WTC11 (cell line): ENCODE measurements around the gene DLGAP4. TPM values are rescaled to one million over a fixed set of nuclear protein-coding genes. Genes with fewer than 3 reads are reported as not detected.

ENCODE experiments used
- ATAC-seq: fragments of 200-7000 bp; cut with Tn5 transposase; 2 replicates; pipeline ENCODE4 v1.10.0; 2021; ENCODE audit warnings: mild to moderate bottlenecking, moderate library complexity
- CTCF ChIA-PET: fragments of 300-600 bp; sonication (Branson Sonifier 250); formaldehyde crosslinking; loops from one replicate; lab custom pipeline; 2021; ENCODE audit warnings: antibody characterized with exemption; lab: Charles Lee
- POLR2A ChIA-PET: fragments of 350-600 bp; sonication (Branson Sonifier 250); formaldehyde crosslinking; loops from one replicate; lab custom pipeline; 2021; ENCODE audit warnings: antibody characterized with exemption; lab: Charles Lee
- DNase-seq: peaks from one replicate; pipeline ENCODE4 v3.0.0; 2021; ENCODE audit warnings: low spot score
- H3K27ac Mint-ChIP-seq: 2 replicates; pipeline ENCODE4 v1.8.0; 2021; ENCODE audit warnings: mixed read lengths
- H3K27me3 Mint-ChIP-seq: 2 replicates; pipeline ENCODE4 v1.8.0; 2021; ENCODE audit warnings: low read depth, mild to moderate bottlenecking, moderate library complexity, mixed read lengths
- H3K36me3 Mint-ChIP-seq: 2 replicates; pipeline ENCODE4 v1.8.0; 2021; ENCODE audit warnings: mixed read lengths
- H3K4me1 Mint-ChIP-seq: 2 replicates; pipeline ENCODE4 v1.8.0; 2022; ENCODE audit warnings: mixed read lengths
- H3K4me3 Mint-ChIP-seq: 2 replicates; pipeline ENCODE4 v1.8.0; 2021; ENCODE audit warnings: mild to moderate bottlenecking, moderate library complexity, mixed read lengths
- H3K9me3 Mint-ChIP-seq: 2 replicates; pipeline ENCODE4 v1.8.0; 2021; ENCODE audit warnings: mixed read lengths
- AR ChIP-seq: fragments of 250-450 bp; sonication (Bioruptor Pico); IDR thresholded peaks from 2 replicates; pipeline ENCODE4 v1.9.0; 2021; ENCODE audit warnings: mild to moderate bottlenecking
- ATF1 ChIP-seq: sonication (generic); formaldehyde crosslinking; IDR thresholded peaks from 2 replicates; pipeline ENCODE4 v1.8.1; 2023; ENCODE audit warnings: mild to moderate bottlenecking, moderate library complexity, missing genetic modification reagents
- EMX1 ChIP-seq: fragments of 250-450 bp; sonication (Bioruptor Pico); IDR thresholded peaks from 2 replicates; pipeline ENCODE4 v1.8.0; 2021; ENCODE audit warnings: mild to moderate bottlenecking
- FOXK1 ChIP-seq: sonication (generic); formaldehyde crosslinking; IDR thresholded peaks from 2 replicates; pipeline ENCODE4 v1.8.0; 2022; ENCODE audit warnings: mild to moderate bottlenecking, moderate library complexity, missing genetic modification reagents
- GRHL2 ChIP-seq: fragments of 250-450 bp; sonication (Bioruptor Pico); IDR thresholded peaks from 2 replicates; pipeline ENCODE4 v1.8.0; 2022; ENCODE audit warnings: mild to moderate bottlenecking, moderate library complexity; ENCODE audit not compliant: insufficient replicate concordance, severe bottlenecking
- JAZF1 ChIP-seq: fragments of 250-450 bp; sonication (Bioruptor Pico); IDR thresholded peaks from 2 replicates; pipeline ENCODE4 v1.9.0; 2021; ENCODE audit warnings: moderate library complexity, mild to moderate bottlenecking, inconsistent platforms
- JUN ChIP-seq: sonication (generic); formaldehyde crosslinking; IDR thresholded peaks from 2 replicates; pipeline ENCODE4 v1.8.0; 2023; ENCODE audit warnings: mild to moderate bottlenecking, missing genetic modification reagents
- KAT7 ChIP-seq: sonication (generic); formaldehyde crosslinking; IDR thresholded peaks from 2 replicates; pipeline ENCODE4 v1.8.1; 2023; ENCODE audit warnings: missing genetic modification reagents, mild to moderate bottlenecking, borderline replicate concordance
- MXD4 ChIP-seq: fragments of 250-450 bp; sonication (Bioruptor Pico); IDR thresholded peaks from 2 replicates; pipeline ENCODE4 v1.8.0; 2021; ENCODE audit warnings: mild to moderate bottlenecking, moderate library complexity, borderline replicate concordance
- PRDM15 ChIP-seq: sonication (generic); formaldehyde crosslinking; IDR thresholded peaks from 2 replicates; pipeline ENCODE4 v1.8.0; 2022; ENCODE audit warnings: missing genetic modification reagents
- RORB ChIP-seq: fragments of 250-450 bp; sonication (Bioruptor Pico); IDR thresholded peaks from 2 replicates; pipeline ENCODE4 v1.9.0; 2021; ENCODE audit warnings: mild to moderate bottlenecking
- TCF7 ChIP-seq: sonication (generic); formaldehyde crosslinking; IDR thresholded peaks from 2 replicates; pipeline ENCODE4 v1.8.0; 2022; ENCODE audit warnings: mild to moderate bottlenecking, low read depth, missing genetic modification reagents, moderate library complexity
- ZNF281 ChIP-seq: sonication (generic); formaldehyde crosslinking; IDR thresholded peaks from 2 replicates; pipeline ENCODE4 v1.8.0; 2023; ENCODE audit warnings: mild to moderate bottlenecking, missing genetic modification reagents
- ZNF416 ChIP-seq: fragments of 250-450 bp; sonication (Bioruptor Pico); IDR thresholded peaks from 2 replicates; pipeline ENCODE4 v1.9.0; 2021; ENCODE audit warnings: mild to moderate bottlenecking, inconsistent platforms
- ZNF425 ChIP-seq: fragments of 250-450 bp; sonication (Bioruptor Pico); conservative IDR thresholded peaks from 2 replicates; pipeline ENCODE4 v1.9.0; 2021; ENCODE audit warnings: mild to moderate bottlenecking
- total RNA-seq: library from RNA; stranded (reverse); gene quantifications from 3 replicates; pipeline ENCODE4 v1.2.3, GENCODE V29; 2021

The DLGAP4 gene
- total RNA-seq, 1 experiment from 2014 or later = 52.6 TPM

- Mint-ChIP-seq H3K36me3 (no peaks in the 10 kb centered on the region), H3K4me3 (no peak overlapping the region), H3K4me1 (no peaks in the 10 kb centered on the region), H3K27ac (no peak overlapping the region), H3K9me3 (no peaks in the 10 kb centered on the region), H3K27me3 (no peaks in the 10 kb centered on the region; the same call in 1 of the 2 replicates)
- TF ChIP-seq ATF1 (CRISPR knock-in tag) (no peak), RORB (CRISPR knock-in tag) (no peak), GRHL2 (no peak), ZNF425 (no peak), TCF7 (CRISPR knock-in tag) (no peak), PRDM15 (no peak), MXD4 (CRISPR knock-in tag) (no peak), AR (CRISPR knock-in tag) (no peak), JAZF1 (CRISPR knock-in tag) (no peak), EMX1 (CRISPR knock-in tag) (no peak), FOXK1 (CRISPR knock-in tag) (no peak), ZNF281 (no peak), ZNF416 (CRISPR knock-in tag) (no peak), KAT7 (CRISPR knock-in tag) (no peak), JUN (CRISPR knock-in tag) (no peak)
- ChIA-PET CTCF (interaction anchor here (0.8 to 3.2 kb wide), 8 partner anchors 15 to 247 kb away, joined by 3 to 14 read pairs (median 4); no protein-coding TSS in a partner anchor), POLR2A (no interaction called here)
- DNase-seq (no peak), ATAC-seq (peak; percentile 74)
Observed at GRCh38 chr20:36377348-36378326, 71.5 kb downstream of the DLGAP4 start.
